ENCODE data around the gene HOXA5.

The HOXA5 gene

GRCh38 chr7:27149842-27150567 lies 6.5 kb upstream of the HOXA5 start:
- in situ Hi-C loops (cut with MboI; ENCODE audit: low sequenced_read_pairs): no loop called here

GRCh38 chr7:27148756-27149641 lies 5.5 kb upstream of the HOXA5 start:
- in situ Hi-C loops (cut with MboI; ENCODE audit: low sequenced_read_pairs): no loop called here

GRCh38 chr7:27148031-27148755 lies 4.7 kb upstream of the HOXA5 start:
- in situ Hi-C loops (cut with MboI; ENCODE audit: low sequenced_read_pairs): no loop called here

- in situ Hi-C loops (cut with MboI; ENCODE audit: low sequenced_read_pairs): no loop called here
Measured at GRCh38 chr7:27147199-27148030, 3.9 kb upstream of the HOXA5 start, which contains the start of gene HOXA6. Gene HOXA6, minus strand, starts transcription at chr7:27147774. Its CDS starts 25 bp downstream, at chr7:27147749.

- in situ Hi-C loops (cut with MboI; ENCODE audit: low sequenced_read_pairs): no loop called here
Measured at GRCh38 chr7:27146491-27147198, 3.2 kb upstream of the HOXA5 start.

GRCh38 chr7:27145914-27146412 lies 2.5 kb upstream of the HOXA5 start:
- in situ Hi-C loops (cut with MboI; ENCODE audit: low sequenced_read_pairs): no loop called here

GRCh38 chr7:27145165-27145913 lies 1.9 kb upstream of the HOXA5 start:
- in situ Hi-C loops (cut with MboI; ENCODE audit: low sequenced_read_pairs): no loop called here

GRCh38 chr7:27144781-27145164 lies 1.3 kb upstream of the HOXA5 start:
- in situ Hi-C loops (cut with MboI; ENCODE audit: low sequenced_read_pairs): no loop called here

GRCh38 chr7:27143950-27144780 lies 684 bp upstream of the HOXA5 start:
- in situ Hi-C loops (cut with MboI; ENCODE audit: low sequenced_read_pairs): no loop called here

- in situ Hi-C loops (cut with MboI; ENCODE audit: low sequenced_read_pairs): no loop called here
Measured at GRCh38 chr7:27142580-27143022, 880 bp downstream of the HOXA5 start.

GRCh38 chr7:27141923-27142579 lies 1.4 kb downstream of the HOXA5 start:
- in situ Hi-C loops (cut with MboI; ENCODE audit: low sequenced_read_pairs): no loop called here

GRCh38 chr7:27141137-27141922 lies 2.2 kb downstream of the HOXA5 start:
- in situ Hi-C loops (cut with MboI; ENCODE audit: low sequenced_read_pairs): no loop called here

GRCh38 chr7:27140126-27140857 lies 3.2 kb downstream of the HOXA5 start:
- in situ Hi-C loops (cut with MboI; ENCODE audit: low sequenced_read_pairs): no loop called here

- in situ Hi-C loops (cut with MboI; ENCODE audit: low sequenced_read_pairs): no loop called here
Measured at GRCh38 chr7:27139334-27140125, 4.0 kb downstream of the HOXA5 start.

- in situ Hi-C loops (cut with MboI; ENCODE audit: low sequenced_read_pairs): no loop called here
Measured at GRCh38 chr7:27138985-27139333, 4.5 kb downstream of the HOXA5 start.
